NT2/D1 (cell line): ENCODE data around the gene MCOLN3.

ENCODE experiments used
- SUZ12 ChIP-seq: IDR thresholded peaks from 2 replicates; pipeline ENCODE4 v1.6.1; 2011; ENCODE audit not compliant: insufficient read length, insufficient read depth; ENCODE audit errors: extremely low read depth
- ZNF274 ChIP-seq: IDR thresholded peaks from 2 replicates; pipeline ENCODE4 v1.6.1; 2011; ENCODE audit warnings: mild to moderate bottlenecking, low read depth, low read length

- no peak for TF ChIP-seq ZNF274
- TF ChIP-seq SUZ12: no peak
Measured at GRCh38 chr1:85089203-85089602, 40.9 kb upstream of the MCOLN3 start.
